KOPT-K1 (cell line): ENCODE data around the gene OR9A2.

Experiments
- H3K27ac ChIP-seq: fragments of 200-600 bp; sonication (generic); 2 replicates; pipeline ENCODE4 v1.5.1; 2016; ENCODE audit warnings: antibody characterized with exemption, mild to moderate bottlenecking, low read depth, low read length; ENCODE audit not compliant: poor library complexity, severe bottlenecking
- H3K36me3 ChIP-seq: fragments of 200-600 bp; sonication (generic); 2 replicates; pipeline ENCODE4 v1.5.1; 2017; ENCODE audit warnings: antibody characterized with exemption, mild to moderate bottlenecking, low read length, moderate library complexity; ENCODE audit not compliant: insufficient read depth
- H3K9me3 ChIP-seq: fragments of 200-600 bp; sonication (generic); 2 replicates; pipeline ENCODE4 v1.5.1; 2017; ENCODE audit warnings: antibody characterized with exemption, low read length, mild to moderate bottlenecking; ENCODE audit not compliant: insufficient read depth, poor library complexity, severe bottlenecking

OR9A2 gene

DNA sequence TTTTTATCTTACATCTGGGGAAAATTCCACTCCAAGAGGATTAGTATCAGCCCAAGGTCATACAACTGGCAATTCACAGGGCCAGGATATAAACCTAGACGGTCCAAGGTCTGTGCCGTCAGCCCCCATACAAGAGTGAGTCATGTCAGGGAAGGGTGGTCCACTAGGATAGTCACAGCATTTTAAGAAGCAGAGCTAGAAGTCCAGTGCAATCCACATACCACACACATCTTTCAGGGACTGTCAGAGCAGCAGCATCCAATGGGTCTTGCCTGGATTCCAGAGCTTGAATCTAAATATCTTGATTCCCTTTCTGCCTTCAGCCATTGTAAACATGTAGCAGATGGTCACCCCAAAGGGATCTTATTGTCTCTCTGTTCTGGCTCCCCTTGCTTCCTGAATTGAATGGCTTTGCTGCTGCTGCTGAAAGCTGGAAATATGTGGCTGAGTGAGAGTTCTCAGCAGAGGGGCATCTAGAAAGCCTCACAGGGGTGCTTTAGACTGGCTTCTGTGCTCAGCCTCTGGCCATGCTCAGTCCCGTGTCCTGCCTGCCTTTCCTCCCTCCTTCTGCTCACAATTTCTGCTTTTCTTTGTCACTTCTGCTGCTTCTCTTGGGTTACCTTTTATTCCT lies 15.3 kb upstream of the OR9A2 start:
- Histone ChIP-seq H3K27ac (no peak overlapping the region), H3K9me3 (no peaks in the 10 kb centered on the region), H3K36me3 (no peaks in the 10 kb centered on the region)

DNA sequence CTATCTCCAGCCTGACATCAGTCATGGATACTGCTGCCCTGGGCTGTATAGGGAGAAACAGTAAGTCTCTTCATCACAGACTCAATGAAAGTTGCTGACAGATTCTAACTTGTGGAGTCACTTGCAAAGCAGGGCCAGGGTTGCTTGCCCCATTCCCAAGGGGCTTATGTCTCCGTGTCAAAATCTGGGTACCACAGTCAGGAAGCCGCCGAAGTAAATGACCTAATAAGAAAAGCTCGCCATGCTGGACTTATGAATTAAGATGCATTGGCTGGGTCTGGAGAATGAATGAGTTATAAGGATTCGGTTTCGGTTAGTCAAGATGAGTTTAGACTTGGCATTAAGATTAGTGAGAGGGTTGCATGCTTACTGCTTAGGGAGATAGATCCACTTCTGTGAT lies 14.4 kb upstream of the OR9A2 start:
- no peak overlapping the region for H3K27ac ChIP-seq
- no peaks in the 10 kb centered on the region for H3K9me3 ChIP-seq
- no peaks in the 10 kb centered on the region for H3K36me3 ChIP-seq

DNA sequence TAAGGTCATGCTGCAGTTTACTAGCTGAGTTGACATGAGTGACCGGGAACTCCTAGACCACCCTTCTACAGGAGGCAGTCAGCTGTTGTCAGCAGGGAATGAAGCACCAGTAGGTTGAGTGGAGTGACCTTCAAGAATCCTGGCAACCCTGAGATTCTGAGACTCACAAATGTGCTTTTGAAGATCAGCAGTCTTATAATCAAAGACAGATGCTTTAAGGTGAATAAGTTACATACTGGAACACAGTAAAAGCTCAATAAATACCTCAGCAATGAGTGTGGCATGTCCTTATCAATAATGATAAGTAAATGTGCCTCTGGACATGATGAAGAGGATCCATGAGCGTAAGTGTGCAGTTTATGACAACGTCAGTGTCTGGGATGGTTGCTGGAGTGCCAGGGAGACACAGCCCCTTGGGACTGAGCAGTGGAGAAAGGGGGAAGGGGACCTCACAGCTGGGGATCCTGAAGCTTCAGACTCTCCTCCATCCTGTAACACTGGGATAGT lies 13.3 kb upstream of the OR9A2 start:
- no peak overlapping the region for H3K27ac ChIP-seq
- no peaks in the 10 kb centered on the region for H3K9me3 ChIP-seq
- H3K36me3 ChIP-seq, result no peaks in the 10 kb centered on the region

GRCh38 chr7:143038635-143039034 lies 11.7 kb upstream of the OR9A2 start:
- Histone ChIP-seq H3K27ac (no peak overlapping the region), H3K9me3 (no peaks in the 10 kb centered on the region), H3K36me3 (no peaks in the 10 kb centered on the region)

DNA sequence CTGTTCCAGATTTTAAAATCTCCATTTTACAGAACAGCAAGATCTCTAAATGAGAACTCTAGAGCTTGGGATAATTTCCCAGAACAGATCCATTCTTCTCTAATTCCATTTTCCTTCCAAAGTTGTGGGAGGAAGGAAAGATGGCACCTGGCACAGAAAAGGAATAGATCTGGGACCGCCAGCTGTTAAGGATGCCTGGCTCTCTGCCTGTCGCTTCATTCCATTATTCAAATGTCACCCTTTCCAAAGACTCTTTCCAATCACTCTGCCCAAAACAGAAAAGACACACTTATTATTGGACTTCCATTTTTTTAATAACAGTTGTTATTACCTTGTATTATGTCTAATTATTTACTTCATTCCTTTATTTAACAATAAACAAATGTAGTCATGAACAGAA lies 751 bp upstream of the OR9A2 start:
- Histone ChIP-seq H3K27ac (no peak overlapping the region), H3K9me3 (no peaks in the 10 kb centered on the region), H3K36me3 (no peaks in the 10 kb centered on the region)

DNA sequence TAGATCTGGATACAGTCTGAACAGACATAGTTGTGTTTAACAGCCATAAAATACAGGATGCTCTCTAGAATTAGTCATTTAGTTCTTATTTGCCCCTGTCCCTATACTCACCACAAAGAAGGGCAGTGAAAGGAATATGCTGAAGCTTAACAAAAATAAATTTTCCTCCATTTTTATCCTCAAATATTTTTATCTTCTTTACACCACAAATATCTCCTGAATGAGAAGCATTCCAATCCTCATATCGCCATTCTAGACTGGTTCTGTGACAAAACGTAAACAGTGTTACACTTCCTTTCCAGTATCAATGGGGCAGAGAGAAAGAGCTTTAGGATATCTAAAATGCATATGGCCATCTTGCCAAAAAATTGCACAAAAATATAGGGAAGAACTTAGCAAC lies 1.6 kb downstream of the OR9A2 start:
- H3K36me3 ChIP-seq, result no peaks in the 10 kb centered on the region
- no peak overlapping the region for H3K27ac ChIP-seq
- H3K9me3 ChIP-seq, result no peaks in the 10 kb centered on the region

GRCh38 chr7:143023047-143023446 lies 3.9 kb downstream of the OR9A2 start:
- no peaks in the 10 kb centered on the region for H3K9me3 ChIP-seq
- no peaks in the 10 kb centered on the region for H3K36me3 ChIP-seq
- H3K27ac ChIP-seq, result no peak overlapping the region

GRCh38 chr7:143018931-143019330 lies 8.0 kb downstream of the OR9A2 start:
- H3K27ac ChIP-seq, result no peak overlapping the region

GRCh38 chr7:143016996-143017395 lies 9.9 kb downstream of the OR9A2 start:
- Histone ChIP-seq H3K36me3 (no peaks in the 10 kb centered on the region), H3K9me3 (no peaks in the 10 kb centered on the region), H3K27ac (no peak overlapping the region)

More at GRCh38 chr7:143018931-143019330, 8.0 kb downstream of the OR9A2 start:
- Histone ChIP-seq H3K36me3 (no peaks in the 10 kb centered on the region), H3K9me3 (no peaks in the 10 kb centered on the region)

DNA sequence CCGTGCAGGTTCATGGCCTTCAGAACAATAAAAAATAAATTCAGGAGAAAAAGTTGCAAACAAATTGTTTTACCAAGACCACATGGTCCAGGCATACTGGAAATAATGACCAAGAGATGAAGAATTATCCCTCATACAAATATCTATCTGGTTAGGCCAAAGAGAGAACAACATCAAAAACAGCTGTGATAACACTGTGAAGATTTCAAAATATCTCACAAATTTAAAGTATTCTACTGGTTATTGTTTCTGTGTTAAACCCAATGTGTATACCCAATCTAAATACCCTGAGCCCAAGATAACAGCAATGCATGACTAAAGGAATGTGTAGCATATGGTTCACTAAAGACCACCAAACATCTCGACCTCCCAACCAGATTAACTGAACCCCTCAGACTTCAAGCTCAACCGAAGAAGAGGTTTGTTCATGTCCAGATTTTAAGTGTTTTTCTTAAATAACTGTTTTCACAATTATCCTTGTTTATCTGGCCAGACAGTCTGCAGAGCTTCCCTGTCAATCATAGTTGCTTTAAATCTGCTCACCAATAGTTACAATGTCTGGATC lies 10.9 kb downstream of the OR9A2 start:
- Histone ChIP-seq H3K27ac (no peak overlapping the region), H3K9me3 (no peaks in the 10 kb centered on the region), H3K36me3 (no peaks in the 10 kb centered on the region)

GRCh38 chr7:143015084-143015483 lies 11.8 kb downstream of the OR9A2 start:
- H3K36me3 ChIP-seq, result no peaks in the 10 kb centered on the region
- no peaks in the 10 kb centered on the region for H3K9me3 ChIP-seq
- H3K27ac ChIP-seq, result no peak overlapping the region

DNA sequence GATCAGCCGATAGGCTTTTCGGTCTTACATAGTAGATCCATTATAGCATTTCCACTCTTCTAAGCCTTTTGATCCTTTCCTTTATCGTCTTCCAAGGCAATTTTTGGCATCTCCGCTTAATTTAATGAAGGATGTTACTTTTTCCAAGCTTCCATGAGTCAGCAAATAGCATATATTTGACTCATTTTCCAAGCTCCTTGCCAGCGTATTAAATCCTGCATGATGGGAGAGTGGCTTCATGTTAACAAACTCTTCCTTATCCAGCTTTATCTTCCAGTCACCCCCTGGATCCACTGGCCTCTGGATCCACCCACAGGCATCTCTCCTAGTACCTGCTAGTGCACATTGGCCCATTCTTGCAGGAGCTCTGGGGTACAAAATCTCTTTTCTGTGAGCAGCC lies 13.0 kb downstream of the OR9A2 start:
- Histone ChIP-seq H3K36me3 (no peaks in the 10 kb centered on the region), H3K9me3 (no peaks in the 10 kb centered on the region), H3K27ac (no peak overlapping the region)

DNA sequence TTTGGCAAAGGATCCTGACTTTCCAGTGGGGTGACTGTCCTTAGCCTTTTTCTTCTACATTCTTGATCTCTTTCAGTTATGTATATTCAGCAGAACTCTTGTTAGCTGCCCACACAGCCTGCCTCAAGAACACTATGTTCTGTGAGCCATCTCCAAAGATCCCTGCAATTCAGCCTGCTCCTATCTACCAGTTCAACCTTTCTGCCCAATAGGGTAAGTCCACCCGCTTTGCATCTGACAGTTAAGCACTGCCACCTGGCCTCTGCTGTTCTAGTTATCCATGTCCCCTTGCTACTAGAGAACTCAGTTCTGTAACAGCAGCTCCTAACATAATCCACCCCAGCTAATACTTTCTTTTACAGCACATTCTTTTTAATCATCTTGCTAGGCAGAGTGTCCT lies 13.5 kb downstream of the OR9A2 start:
- Histone ChIP-seq H3K9me3 (no peaks in the 10 kb centered on the region), H3K27ac (no peak overlapping the region), H3K36me3 (no peaks in the 10 kb centered on the region)

DNA sequence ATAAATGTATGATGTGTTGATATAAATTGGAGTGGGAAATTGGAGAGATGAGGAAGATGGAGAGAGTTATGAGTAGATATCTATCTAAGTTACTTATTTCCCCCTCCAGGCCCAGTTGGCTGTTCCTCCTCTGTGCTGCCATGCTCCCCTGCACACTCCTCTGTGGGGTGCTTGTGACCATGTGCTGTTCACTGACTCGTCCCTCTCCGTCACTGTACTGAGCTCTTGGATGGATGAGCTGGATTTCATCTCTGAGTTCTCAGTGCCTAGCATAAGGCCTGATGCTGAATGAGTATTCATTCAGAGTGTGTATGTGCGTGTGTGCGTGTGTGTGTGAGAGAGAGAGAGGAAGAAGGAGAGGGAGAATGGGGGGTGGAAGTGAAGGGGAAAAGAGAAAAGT lies 14.5 kb downstream of the OR9A2 start:
- H3K27ac ChIP-seq, result no peak overlapping the region
- H3K9me3 ChIP-seq, result no peaks in the 10 kb centered on the region
- no peaks in the 10 kb centered on the region for H3K36me3 ChIP-seq

GRCh38 chr7:143012001-143012400 lies 14.9 kb downstream of the OR9A2 start:
- Histone ChIP-seq H3K36me3 (no peaks in the 10 kb centered on the region), H3K9me3 (no peaks in the 10 kb centered on the region), H3K27ac (no peak overlapping the region)
